Ammon's horn (tissue), 1 donor: Measurements from ENCODE around the gene TXNDC15.

Experiments
- DNase-seq: peaks from one replicate; pipeline ENCODE4 v3.0.0-alpha.2; 2016; ENCODE audit warnings: low spot score

TXNDC15 gene

DNA sequence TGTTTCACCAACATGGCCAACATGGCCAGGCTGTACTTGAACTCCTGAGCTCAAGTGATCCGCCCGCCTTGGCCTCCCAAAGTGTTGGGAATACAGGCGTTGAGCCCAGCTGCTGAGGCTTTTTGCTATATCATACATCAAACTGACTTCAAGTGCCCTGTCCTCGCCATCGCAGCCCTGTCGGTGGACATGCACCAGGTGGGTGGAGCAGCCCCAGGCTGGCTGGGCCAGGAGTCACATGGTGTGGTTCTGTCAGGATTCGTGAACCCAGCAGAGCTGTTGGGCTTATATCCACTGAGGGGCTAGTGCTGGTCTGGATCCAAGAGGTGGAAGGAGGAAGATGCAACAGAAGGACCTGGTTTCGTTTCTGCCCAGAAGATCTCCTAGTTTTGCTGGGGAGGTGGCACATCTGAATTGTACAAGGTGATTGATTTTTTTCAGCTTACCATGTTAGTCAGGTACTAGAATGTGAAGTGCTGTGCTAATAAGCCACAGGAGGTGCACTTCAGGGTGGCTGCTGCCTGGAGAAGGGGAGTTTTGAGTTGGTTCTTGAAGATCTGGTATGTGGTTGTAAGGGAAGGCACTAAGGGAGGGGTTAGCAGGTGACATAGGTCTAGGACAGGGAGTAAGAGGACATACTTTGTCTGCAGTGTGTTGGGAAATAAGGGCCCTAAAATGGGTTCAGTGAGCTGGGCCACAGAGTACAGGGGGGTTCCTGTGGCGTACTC is 46.8 kb downstream of the TXNDC15 start:
- no peak for DNase-seq

DNA sequence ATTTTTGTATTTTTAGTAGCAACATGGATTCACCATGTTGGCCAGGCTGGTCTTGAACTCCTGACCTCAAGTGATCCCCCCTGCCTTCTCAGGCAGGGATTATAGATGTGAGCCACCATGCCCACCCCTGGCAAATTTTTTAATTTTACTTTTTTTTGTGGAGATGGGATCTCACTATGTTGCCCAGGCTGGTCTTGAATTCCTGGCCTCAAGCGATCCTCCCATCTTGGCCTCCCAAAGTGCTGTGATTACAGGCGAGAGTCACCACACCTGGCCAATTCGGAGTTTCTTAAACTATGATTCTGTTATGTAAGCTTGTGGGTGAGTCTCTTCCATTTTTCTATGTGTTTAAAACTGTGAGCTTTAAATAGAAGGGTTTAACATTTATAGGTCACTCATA is 58.3 kb downstream of the TXNDC15 start:
- DNase-seq, result no peak

DNA sequence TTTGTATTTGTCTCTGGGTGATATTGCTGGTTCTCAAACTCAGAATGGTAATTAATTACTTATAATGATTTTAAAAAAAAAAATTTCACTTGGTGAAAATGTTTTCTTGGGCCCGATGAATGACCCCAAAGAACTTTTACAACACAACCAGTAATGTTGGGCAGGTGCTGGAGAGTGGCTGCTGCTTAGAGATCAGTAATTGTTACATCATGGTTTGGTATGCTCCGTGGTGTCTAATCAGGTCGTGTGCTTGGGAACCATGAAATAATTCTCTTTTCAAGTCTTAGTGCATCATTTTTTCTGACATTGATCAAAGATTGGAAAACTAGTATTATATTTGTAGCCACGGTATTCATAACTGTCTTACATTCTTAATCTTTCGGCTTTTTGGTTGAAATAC is 60.0 kb downstream of the TXNDC15 start:
- DNase-seq, result no peak

DNA sequence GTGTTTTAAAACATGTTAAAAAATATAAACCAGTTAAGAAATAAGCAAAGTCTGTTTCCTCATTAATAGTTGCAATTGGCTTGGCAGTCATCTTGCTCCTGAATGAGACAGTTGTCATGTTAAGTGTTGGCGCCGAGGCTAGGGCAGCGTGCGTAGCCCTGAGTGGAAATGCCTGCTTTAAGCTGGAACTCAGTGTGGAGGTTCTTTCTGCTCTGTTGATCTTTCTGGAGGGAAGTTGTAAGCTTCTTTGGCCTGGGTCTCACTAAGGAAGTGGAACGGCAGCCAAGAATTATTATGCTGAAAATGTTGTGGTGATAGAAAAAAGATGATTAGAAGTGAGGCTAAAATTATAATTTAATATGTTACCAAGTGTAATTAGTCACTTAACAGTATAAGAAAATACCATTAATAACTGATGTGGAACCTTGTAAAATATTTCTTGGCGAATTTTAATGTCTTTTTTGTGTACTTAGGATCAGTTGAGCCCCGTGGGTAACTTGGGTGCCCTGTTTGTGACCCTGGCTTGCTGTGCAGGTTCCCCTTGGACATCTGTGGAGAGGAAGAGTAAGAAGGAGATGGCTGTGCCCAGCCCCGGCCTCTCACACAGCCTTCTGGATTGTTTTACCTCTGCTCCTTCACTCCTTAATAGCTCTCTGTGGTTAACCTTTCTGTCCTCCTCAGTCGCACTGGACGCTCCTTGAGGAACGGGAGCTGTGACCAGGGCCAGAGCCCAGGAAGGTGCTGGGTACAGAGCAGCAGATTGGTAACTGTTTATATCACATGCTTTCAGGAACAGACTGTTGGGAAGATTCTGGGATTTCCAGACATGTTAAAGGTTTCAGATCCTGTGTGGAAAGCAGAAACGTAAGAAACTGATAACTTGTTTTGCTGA is 61.8 kb downstream of the TXNDC15 start:
- DNase-seq, result no peak

DNA sequence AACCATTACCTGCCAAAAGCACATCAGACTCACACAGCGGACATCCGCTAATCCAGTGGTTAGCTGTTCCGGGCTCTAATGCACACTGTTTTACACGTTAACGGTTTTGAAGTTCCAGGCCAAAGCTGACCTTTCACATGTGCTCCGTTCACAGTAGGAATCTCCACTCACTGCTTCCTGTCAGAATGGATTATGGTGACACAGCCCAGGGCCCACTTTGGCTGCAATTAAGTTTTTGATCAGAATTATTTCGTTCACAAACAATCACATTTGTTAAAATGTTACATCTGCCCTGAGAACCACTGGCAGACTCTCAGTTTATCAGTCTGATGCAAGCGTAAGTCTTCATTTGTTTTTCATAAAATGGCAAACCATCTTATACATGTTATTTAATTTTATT is 63.4 kb downstream of the TXNDC15 start:
- no peak for DNase-seq

DNA sequence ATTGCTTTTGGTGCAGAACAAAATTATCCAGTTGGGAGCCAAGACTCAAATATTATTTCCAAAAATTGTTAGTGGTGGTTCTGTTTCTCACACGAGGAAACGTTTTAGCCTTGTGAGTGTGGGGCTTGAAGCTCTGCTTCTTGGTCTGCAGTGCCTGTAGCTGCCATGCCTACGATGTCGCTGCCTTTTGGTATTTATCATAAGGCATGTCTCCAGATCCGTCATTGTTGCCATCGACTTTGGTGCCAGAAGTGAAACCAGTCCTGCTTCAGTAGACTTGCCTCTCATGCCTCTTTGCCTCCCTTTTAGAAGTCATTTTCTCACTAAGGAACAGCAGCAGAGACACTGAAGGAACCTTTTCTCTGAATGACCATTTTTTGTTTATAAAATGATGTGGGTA is 63.9 kb downstream of the TXNDC15 start:
- no peak for DNase-seq

DNA sequence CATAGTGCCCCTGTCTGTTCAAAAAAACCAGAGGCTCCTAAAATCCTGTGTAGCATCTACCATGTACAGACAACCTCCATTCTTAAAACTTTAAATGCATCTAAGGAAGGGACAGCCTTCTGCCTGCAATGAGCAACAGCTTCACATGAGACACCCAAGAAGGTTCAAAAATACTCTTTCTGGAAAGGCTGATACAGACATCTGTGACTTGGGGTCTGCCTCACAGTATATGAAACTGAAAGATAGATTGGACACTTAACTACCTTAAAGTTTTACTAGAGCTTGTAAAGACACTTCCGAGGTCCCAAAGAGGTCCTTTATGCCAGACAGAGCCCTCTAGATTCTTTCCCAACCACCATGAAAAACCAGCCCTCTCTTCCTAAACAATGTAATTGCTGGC is 65.3 kb downstream of the TXNDC15 start:
- DNase-seq, result no peak

DNA sequence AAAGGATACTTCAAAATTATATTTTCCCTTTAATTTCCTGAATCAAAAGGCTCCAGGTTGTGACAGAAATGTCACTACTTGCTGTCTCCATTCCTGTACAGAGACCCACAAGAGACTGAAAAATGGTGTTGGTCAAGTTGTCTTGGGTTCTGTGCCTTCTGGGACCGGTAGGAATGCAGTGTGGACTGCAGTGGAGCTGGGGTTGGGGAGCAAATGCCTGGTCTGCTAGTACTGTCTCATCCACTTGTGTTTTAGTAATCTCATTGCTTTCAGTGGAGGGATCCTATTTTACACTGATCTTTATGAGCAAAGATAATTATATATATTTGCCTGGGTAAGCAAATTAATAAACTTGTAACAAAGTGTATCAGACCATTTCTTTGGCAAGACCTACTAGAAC is 69.4 kb downstream of the TXNDC15 start:
- no peak for DNase-seq

DNA sequence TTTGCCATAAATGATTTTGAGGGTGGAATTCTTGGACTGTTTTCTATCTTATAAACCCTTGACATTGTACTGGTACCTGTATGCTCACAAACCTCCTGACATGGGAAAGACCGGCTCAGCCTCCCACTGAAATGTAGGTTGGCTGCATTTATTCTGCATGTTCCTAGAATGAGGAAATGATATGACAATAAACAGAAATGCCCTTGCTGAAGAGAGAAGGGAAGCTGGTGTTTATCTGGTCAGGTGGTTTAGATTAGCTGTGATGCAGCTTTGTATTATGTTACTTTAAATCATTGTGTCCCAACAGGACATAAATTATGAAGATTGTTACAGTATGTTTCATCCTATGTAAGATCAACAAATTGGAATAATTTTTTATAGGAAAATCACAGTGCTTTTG is 70.5 kb downstream of the TXNDC15 start:
- DNase-seq, result no peak

DNA sequence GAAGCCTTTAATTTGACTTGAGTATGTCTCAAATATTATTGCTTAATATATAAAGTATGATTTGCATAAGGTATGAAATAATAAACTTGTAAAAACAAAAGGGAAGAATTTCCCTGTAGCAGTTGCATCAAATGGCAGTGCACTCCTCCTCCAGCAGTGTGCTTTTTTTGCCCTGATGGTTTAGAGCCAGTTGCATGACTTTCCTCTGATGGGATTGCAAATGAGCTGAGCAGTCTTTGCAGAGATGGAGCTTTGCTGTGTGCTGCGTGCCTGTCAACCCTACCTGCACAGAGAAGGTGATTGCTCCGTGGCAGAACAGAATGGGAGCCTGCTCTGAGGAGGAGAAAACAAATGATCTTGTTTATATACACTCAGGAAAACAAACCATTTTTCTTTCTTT is 70.9 kb downstream of the TXNDC15 start:
- DNase-seq, result no peak

DNA sequence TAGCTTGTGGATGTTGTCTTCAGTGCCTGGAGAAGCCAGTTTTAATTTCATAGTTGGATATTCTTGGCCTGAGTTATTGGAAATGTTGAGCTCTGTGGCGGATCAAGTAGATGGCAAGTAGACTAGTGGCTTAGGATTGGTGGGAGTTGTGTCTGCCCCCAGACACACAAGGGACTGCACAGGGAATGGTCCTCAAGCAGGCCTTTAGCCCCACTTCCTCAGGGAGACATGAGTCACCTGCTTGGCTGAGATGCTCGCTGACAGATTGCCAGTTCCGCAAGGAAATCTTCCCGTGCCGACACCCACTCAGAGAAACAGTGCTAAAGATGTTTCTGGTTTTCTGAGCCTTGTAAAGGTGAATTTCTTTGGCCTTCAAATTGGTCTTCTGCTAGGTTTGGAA is 74.7 kb downstream of the TXNDC15 start:
- no peak for DNase-seq

DNA sequence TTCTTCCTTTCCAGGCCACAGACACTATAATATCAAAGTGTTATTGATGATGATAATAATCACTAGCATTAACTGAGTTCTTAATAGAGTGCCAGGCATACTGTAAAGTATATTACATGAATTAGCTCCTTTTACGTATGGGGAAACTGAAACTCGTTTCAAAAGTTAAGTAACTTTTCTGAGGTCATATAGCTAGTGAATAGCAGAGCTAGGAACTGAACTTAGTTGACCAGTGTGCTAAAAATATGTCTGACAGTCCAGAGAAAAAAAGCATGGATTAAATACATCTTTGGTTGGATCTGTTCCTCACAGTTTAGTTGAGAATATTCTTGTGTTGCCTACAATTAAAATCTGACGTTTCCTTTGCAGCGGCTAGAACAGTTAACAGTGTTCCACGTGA is 75.1 kb downstream of the TXNDC15 start:
- no peak for DNase-seq
